Amygdala (tissue), 56 donors: Measurements from ENCODE around the gene TAS2R31.

Experiments used
- DNase-seq, 56 donors: peaks; one replicate each; lab custom pipeline; 2025; lab: John Stamatoyannopoulos, UW

TAS2R31 gene

GRCh38 chr12:11007608-11008007, 23.6 kb downstream of the TAS2R31 start:
- no peak for DNase-seq

DNA sequence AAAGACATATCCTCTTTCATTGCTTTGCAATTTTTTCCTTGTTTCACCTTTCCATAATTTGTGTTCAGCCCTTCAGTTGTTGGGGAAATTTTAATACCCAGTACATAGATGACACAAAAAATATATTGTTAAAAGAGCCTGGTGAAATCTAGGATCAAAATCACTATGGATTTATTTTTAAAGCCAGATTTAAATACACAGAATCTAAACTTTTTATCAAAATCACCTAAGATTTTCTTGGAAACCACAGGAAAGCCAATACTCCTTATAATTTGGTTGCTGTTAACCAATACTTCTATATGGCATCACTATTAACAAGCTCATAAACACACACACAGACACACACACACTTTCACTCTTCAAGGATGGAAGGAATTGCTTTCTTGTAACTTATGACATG, 33.0 kb downstream of the TAS2R31 start, which contains the start of gene TAS2R20:
TSS of gene TAS2R20 (minus strand) at position 101 of the 400 bp plus-strand sequence. CDS start 429 bp downstream, outside the sequence.
- DNase-seq = no peak

DNA sequence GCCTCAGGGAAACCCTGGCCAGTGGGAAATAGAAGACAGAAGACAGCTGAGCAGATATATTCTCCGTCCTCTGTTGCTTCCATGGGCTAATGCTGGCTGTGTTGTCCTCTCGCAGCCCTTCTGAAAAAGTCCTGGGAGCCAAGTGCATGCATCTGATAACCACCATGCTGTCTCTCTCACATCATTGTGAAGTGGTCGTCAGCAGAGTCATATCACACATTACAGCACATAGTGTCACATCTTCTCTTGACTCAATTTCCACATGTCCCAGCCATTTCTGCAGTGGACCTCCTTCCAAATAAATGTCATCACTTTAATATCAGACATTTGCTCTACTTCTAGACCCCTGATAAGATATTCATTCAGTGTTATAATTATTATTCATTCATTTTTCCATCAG, 36.9 kb downstream of the TAS2R31 start:
- no peak for DNase-seq

- DNase-seq = no peak
These were observed 42.1 kb downstream of the TAS2R31 start for GRCh38 chr12:10989107-10989506.

- DNase-seq = no peak
These were observed 44.4 kb downstream of the TAS2R31 start, which contains the start of gene TAS2R50 for GRCh38 chr12:10986812-10987211. TAS2R50 (minus strand) TSS chr12:10986912; CDS start chr12:10986860, 52 bp downstream.

GRCh38 chr12:10982244-10982643, 49.0 kb downstream of the TAS2R31 start:
- no peak for DNase-seq
